HG03060 (cell line): ENCODE data around the gene PIK3C2A.

Source experiments
- ATAC-seq: cut with Tn5 transposase; IDR thresholded peaks from one replicate; pipeline ENCODE4 v1.9.1; 2021; ENCODE audit warnings: low read depth, moderate number of reproducible peaks; ENCODE audit not compliant: unreplicated experiment

The PIK3C2A gene

GRCh38 chr11:17162376-17162775, 45.4 kb downstream of the PIK3C2A start:
- no peak for ATAC-seq

DNA sequence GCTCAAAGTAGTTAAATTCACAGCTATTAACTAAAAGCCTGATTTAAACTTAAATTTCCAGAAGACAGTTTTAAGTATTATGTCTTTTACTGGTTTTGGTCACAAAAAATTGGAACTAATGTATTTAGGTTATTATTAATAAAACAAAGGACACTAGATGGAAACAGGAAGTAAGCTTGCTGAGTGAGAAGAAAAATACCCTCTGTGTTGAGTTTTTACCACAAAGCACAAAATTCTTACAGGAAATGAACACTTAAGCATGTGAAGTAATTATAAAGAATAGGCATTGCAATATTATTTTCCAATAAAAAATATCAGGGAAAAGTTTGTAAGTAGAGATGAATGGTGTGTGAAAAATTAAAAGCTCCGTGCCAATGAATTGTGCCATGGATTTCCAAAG, 46.3 kb downstream of the PIK3C2A start:
- no peak for ATAC-seq

- ATAC-seq: no peak
Measured at GRCh38 chr11:17159441-17159840, 48.3 kb downstream of the PIK3C2A start.
